ENCODE data around the gene UGT1A10. TPM values are rescaled to one million over a fixed set of nuclear protein-coding genes. Genes with fewer than 3 reads are reported as not detected.

Gene UGT1A10
- total and polyA plus RNA-seq, 2 donors (not counting 3 experiments of a cell fraction or from before 2014, with no cell fraction given), result not detected

GRCh38 chr2:233627331-233628025, 8.8 kb upstream of the UGT1A10 start:
- ChIA-PET CTCF (interaction anchor here (0.9 to 1.0 kb wide), 2 partner anchors 13 to 16 kb away, joined by 3 read pairs; no protein-coding TSS in a partner anchor), POLR2A (no interaction called here)
- Histone ChIP-seq H3K4me3 (replicated peaks in 1 of 3; ENCODE audit: insufficient read depth in 1 of 3, low read depth in 1 of 3, low read length in 3 of 3) (no peak overlapping the region), H3K9me1 (replicated peaks; ENCODE audit: control insufficient read depth, extremely low read depth, insufficient read depth, low read length) (no peaks in the 10 kb centered on the region), H3K27ac (ENCODE audit: insufficient read depth, low read depth, low read length) (no peak overlapping the region), H3K9ac (replicated peaks; ENCODE audit: extremely low read depth, insufficient read depth, low read length) (no peak overlapping the region), H3K4me1 (ENCODE audit: control insufficient read depth, extremely low read depth, insufficient read depth, low read length) (no peaks in the 10 kb centered on the region), H3K79me2 (ENCODE audit: control insufficient read depth, insufficient read depth, low read length) (no peaks in the 10 kb centered on the region), H3K9me3 (replicated peaks; ENCODE audit: control insufficient read depth, insufficient read depth, low read length) (no peaks in the 10 kb centered on the region), H3K4me2 (ENCODE audit: insufficient read depth, low read length) (no peak overlapping the region), H4K20me1 (replicated peaks; ENCODE audit: control insufficient read depth, extremely low read depth, insufficient read depth, low read length) (no peaks in the 10 kb centered on the region), H2AFZ (ENCODE audit: low read depth, low read length) (no peak overlapping the region), H3K36me3 (ENCODE audit: control insufficient read depth in 2 of 2, extremely low read depth in 1 of 2, insufficient read depth in 2 of 2, low read length in 2 of 2) (no peaks in the 10 kb centered on the region), H3K27me3 (ENCODE audit: control insufficient read depth in 2 of 2, insufficient read depth in 2 of 2, low read length in 2 of 2) (no peaks in the 10 kb centered on the region)
- intact Hi-C loops (cut with micrococcal nuclease), result no loop called here
- no peak for FAIRE-seq
- BruUV-seq (replicated peaks), result no TSS peak
- TF ChIP-seq EZH2 (IDR thresholded peaks at IDR 0.05; ENCODE audit: borderline replicate concordance, low read depth, low read length, severe bottlenecking) (no peak), GATA2 (IDR thresholded peaks at IDR 0.05; ENCODE audit: insufficient read depth, insufficient read length, low read depth, low read length) (no peak), JUN (IDR thresholded peaks at IDR 0.05; ENCODE audit: borderline replicate concordance, insufficient read depth, insufficient read length, low read depth) (no peak), FOS (IDR thresholded peaks at IDR 0.05; ENCODE audit: borderline replicate concordance, insufficient read depth, low read length) (no peak), POLR2AphosphoS5 (IDR thresholded peaks at IDR 0.05; ENCODE audit: insufficient read depth, low read depth, low read length) (no peak), POLR2A (IDR thresholded peaks at IDR 0.05; ENCODE audit: low read depth, low read length) (no peak), MYC (IDR thresholded peaks at IDR 0.05; ENCODE audit: low read depth, low read length) (no peak)
- TF ChIP-seq, protein P1, sequence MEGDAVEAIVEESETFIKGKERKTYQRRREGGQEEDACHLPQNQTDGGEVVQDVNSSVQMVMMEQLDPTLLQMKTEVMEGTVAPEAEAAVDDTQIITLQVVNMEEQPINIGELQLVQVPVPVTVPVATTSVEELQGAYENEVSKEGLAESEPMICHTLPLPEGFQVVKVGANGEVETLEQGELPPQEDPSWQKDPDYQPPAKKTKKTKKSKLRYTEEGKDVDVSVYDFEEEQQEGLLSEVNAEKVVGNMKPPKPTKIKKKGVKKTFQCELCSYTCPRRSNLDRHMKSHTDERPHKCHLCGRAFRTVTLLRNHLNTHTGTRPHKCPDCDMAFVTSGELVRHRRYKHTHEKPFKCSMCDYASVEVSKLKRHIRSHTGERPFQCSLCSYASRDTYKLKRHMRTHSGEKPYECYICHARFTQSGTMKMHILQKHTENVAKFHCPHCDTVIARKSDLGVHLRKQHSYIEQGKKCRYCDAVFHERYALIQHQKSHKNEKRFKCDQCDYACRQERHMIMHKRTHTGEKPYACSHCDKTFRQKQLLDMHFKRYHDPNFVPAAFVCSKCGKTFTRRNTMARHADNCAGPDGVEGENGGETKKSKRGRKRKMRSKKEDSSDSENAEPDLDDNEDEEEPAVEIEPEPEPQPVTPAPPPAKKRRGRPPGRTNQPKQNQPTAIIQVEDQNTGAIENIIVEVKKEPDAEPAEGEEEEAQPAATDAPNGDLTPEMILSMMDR (IDR thresholded peaks at IDR 0.05; ENCODE audit: extremely low read depth in 1 of 2, insufficient read depth in 1 of 2, low read depth in 1 of 2, low read length in 2 of 2), result no peak
- TF ChIP-seq, protein P2, sequence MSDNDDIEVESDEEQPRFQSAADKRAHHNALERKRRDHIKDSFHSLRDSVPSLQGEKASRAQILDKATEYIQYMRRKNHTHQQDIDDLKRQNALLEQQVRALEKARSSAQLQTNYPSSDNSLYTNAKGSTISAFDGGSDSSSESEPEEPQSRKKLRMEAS (IDR thresholded peaks at IDR 0.05; ENCODE audit: insufficient read depth, insufficient read length), result no peak
- no peak for DNase-seq (ENCODE audit: low read depth, low spot score)
- dilution Hi-C loops (cut with MboI; ENCODE audit: extremely low pct_ligation_motif_present, low sequenced_read_pairs), result no loop called here
